GM12891 (cell line): ENCODE data around the gene RIN3.

Experiments used
- PAX5 ChIP-seq: IDR thresholded peaks from 2 replicates; pipeline ENCODE4 v1.6.1; 2011; ENCODE audit warnings: low read length, moderate library complexity, mild to moderate bottlenecking; ENCODE audit not compliant: insufficient read depth, severe bottlenecking
- POLR2A ChIP-seq: IDR thresholded peaks from 2 replicates; pipeline ENCODE4 v1.6.1; 2011; ENCODE audit warnings: low read depth, low read length, control low read depth
- POLR2AphosphoS5 ChIP-seq: IDR thresholded peaks from 2 replicates; pipeline ENCODE4 v1.6.1; 2011; ENCODE audit warnings: low read depth, low read length, control low read depth
- POU2F2 ChIP-seq: IDR thresholded peaks from 2 replicates; pipeline ENCODE4 v1.6.1; 2011; ENCODE audit warnings: low read depth, mild to moderate bottlenecking, control low read depth, low read length, moderate library complexity
- TAF1 ChIP-seq: IDR thresholded peaks from 2 replicates; pipeline ENCODE4 v1.6.1; 2011; ENCODE audit warnings: low read depth, low read length, control low read depth

DNA sequence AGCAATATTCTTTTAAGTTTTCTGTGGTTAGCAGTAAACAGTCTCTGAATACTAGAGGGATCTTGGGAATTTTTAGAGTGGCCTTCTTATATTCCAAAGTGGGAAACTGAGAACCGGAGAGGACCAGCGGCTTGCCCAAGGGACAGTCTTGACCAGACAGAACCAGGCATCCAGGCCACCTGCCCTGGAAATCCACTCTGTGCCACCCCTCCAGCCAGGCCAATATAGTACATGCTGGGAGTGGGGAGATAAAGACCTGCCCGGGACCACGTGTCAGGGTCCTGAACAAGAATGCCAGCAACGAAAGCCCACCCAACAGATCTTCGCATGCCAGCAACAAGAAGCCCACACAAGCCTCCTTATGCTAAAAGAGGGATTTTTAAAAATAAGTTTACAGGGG lies 49.4 kb upstream of the RIN3 start:
- TF ChIP-seq POLR2AphosphoS5 (no peak), POLR2A (no peak), TAF1 (no peak), POU2F2 (no peak), PAX5 (no peak)
